Cerebellar cortex (tissue), 1 donor: Measurements from ENCODE around the gene CELF4.
"Not testable (repeated sequence)": the region's sequence is repeated elsewhere in the genome, so short reads cannot be mapped to it uniquely, and the experiment has no call there.

ENCODE experiments used
- DNase-seq: peaks from one replicate; pipeline ENCODE4 v3.0.0-alpha.2; 2015; ENCODE audit warnings: low spot score

Gene CELF4

GRCh38 chr18:37390687-37391086 lies 174.9 kb downstream of the CELF4 start:
- no peak for DNase-seq

- DNase-seq = no peak
Observed at GRCh38 chr18:37389684-37390368, 175.8 kb downstream of the CELF4 start.

- DNase-seq = no peak
Observed at GRCh38 chr18:37389041-37389440, 176.6 kb downstream of the CELF4 start.

- DNase-seq = no peak
Observed at GRCh38 chr18:37388413-37388812, 177.2 kb downstream of the CELF4 start.

- peak; percentile 49 for DNase-seq
Observed at GRCh38 chr18:37385846-37386778, 179.5 kb downstream of the CELF4 start.

- no peak for DNase-seq
Observed at GRCh38 chr18:37383846-37384595, 181.6 kb downstream of the CELF4 start.

GRCh38 chr18:37383036-37383785 lies 182.4 kb downstream of the CELF4 start:
- no peak for DNase-seq

- no peak for DNase-seq
Observed at GRCh38 chr18:37381554-37381953, 184.0 kb downstream of the CELF4 start.

- DNase-seq = no peak
Observed at GRCh38 chr18:37380546-37381110, 185.0 kb downstream of the CELF4 start.

GRCh38 chr18:37378336-37379010 lies 187.1 kb downstream of the CELF4 start:
- DNase-seq = no peak

- DNase-seq = no peak
Observed at GRCh38 chr18:37375181-37375580, 190.4 kb downstream of the CELF4 start.

GRCh38 chr18:37368110-37368954 lies 197.3 kb downstream of the CELF4 start:
- DNase-seq = no peak

- peak; percentile 85 for DNase-seq
Observed at GRCh38 chr18:37364237-37364636, 201.4 kb downstream of the CELF4 start.

GRCh38 chr18:37362158-37362890 lies 203.3 kb downstream of the CELF4 start:
- no peak for DNase-seq

- no peak for DNase-seq
Observed at GRCh38 chr18:37361335-37362157, 204.1 kb downstream of the CELF4 start.

GRCh38 chr18:37358061-37358460 lies 207.5 kb downstream of the CELF4 start:
- DNase-seq = not testable (repeated sequence)

- no peak for DNase-seq
Observed at GRCh38 chr18:37355772-37356171, 209.8 kb downstream of the CELF4 start.

GRCh38 chr18:37351110-37351509 lies 214.5 kb downstream of the CELF4 start:
- DNase-seq = no peak
